Sigmoid colon (tissue), 3 donors: Measurements from ENCODE around the gene ITPR2.

Source experiments
- CTCF ChIP-seq, 4 experiments: fragments of 450-650 bp in 3 of 4; fragments of 200-600 bp in 1 of 4; IDR thresholded peaks; one replicate each; pipeline ENCODE4 v1.5.1; 2016 to 2019; ENCODE audit warnings: antibody characterized with exemption in 4 of 4, mild to moderate bottlenecking in 3 of 4, moderate library complexity in 2 of 4
- POLR2A ChIP-seq, 2 donors: fragments of 450-650 bp; IDR thresholded peaks; one replicate each; pipeline ENCODE4 v1.6.1; 2016; ENCODE audit warnings: antibody characterized with exemption in 2 of 2, mild to moderate bottlenecking in 2 of 2, moderate library complexity in 2 of 2

GRCh38 chr12:26799741-26800140, 33.3 kb downstream of the ITPR2 start:
- TF ChIP-seq CTCF (IDR thresholded peaks at IDR 0.05) (no peak), POLR2A (IDR thresholded peaks at IDR 0.05) (no peak)
